ENCODE data around the gene ZNF277. TPM values are rescaled to one million over a fixed set of nuclear protein-coding genes. Genes with fewer than 3 reads are reported as not detected.

ZNF277 gene
- total and polyA plus RNA-seq, 2 experiments from 2014 or later: 10.0 to 34.6 TPM

- DNase-seq (ENCODE audit: low spot score): no peak
- WGBS (ENCODE audit: low lambda C conversion rate, missing lambda C conversion rate): 79% methylated on average over 1 of the region's 1 CpG
- TF ChIP-seq, protein P1, sequence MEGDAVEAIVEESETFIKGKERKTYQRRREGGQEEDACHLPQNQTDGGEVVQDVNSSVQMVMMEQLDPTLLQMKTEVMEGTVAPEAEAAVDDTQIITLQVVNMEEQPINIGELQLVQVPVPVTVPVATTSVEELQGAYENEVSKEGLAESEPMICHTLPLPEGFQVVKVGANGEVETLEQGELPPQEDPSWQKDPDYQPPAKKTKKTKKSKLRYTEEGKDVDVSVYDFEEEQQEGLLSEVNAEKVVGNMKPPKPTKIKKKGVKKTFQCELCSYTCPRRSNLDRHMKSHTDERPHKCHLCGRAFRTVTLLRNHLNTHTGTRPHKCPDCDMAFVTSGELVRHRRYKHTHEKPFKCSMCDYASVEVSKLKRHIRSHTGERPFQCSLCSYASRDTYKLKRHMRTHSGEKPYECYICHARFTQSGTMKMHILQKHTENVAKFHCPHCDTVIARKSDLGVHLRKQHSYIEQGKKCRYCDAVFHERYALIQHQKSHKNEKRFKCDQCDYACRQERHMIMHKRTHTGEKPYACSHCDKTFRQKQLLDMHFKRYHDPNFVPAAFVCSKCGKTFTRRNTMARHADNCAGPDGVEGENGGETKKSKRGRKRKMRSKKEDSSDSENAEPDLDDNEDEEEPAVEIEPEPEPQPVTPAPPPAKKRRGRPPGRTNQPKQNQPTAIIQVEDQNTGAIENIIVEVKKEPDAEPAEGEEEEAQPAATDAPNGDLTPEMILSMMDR (IDR thresholded peaks at IDR 0.05; ENCODE audit: poor library complexity): no peak
- TF ChIP-seq EZH2phosphoT487 (IDR thresholded peaks at IDR 0.05; ENCODE audit: low read depth, severe bottlenecking, unreplicated experiment) (no peak), EZH2 (IDR thresholded peaks at IDR 0.05; ENCODE audit: borderline replicate concordance) (no peak)
These were observed 47.7 kb downstream of the ZNF277 start for GRCh38 chr7:112254156-112254555.

GRCh38 chr7:112254709-112255387 lies 48.4 kb downstream of the ZNF277 start:
- Histone ChIP-seq H3K4me1 (ENCODE audit: insufficient read depth) (no peaks in the 10 kb centered on the region), H3K36me3 (replicated peaks; ENCODE audit: insufficient read depth, low read depth) (no peaks in the 10 kb centered on the region)
- 86% methylated on average over 6 of the region's 6 CpGs for WGBS (ENCODE audit: low lambda C conversion rate, missing lambda C conversion rate)

More at GRCh38 chr7:112254156-112254555, 47.7 kb downstream of the ZNF277 start:
- no peak overlapping the region for H2AFZ ChIP-seq
- H4K20me1 ChIP-seq (ENCODE audit: insufficient read depth, poor library complexity, severe bottlenecking): no peaks in the 10 kb centered on the region
- no peaks in the 10 kb centered on the region for H3K27me3 ChIP-seq
- no peak overlapping the region for H3K4me3 ChIP-seq
- H3K9me2 ChIP-seq (replicated peaks; ENCODE audit: insufficient read depth): no peaks in the 10 kb centered on the region
- no peaks in the 10 kb centered on the region for H3K4me1 ChIP-seq (ENCODE audit: insufficient read depth)
- no peak overlapping the region for H3K4me2 ChIP-seq
- H3K27ac ChIP-seq: no peak overlapping the region
- peaks cover 26% of the 10 kb centered on the region for H3K79me2 ChIP-seq
- no peaks in the 10 kb centered on the region for H3K9me3 ChIP-seq (ENCODE audit: low read depth)
- no peaks in the 10 kb centered on the region for H3K36me3 ChIP-seq (replicated peaks; ENCODE audit: insufficient read depth, low read depth)

DNA sequence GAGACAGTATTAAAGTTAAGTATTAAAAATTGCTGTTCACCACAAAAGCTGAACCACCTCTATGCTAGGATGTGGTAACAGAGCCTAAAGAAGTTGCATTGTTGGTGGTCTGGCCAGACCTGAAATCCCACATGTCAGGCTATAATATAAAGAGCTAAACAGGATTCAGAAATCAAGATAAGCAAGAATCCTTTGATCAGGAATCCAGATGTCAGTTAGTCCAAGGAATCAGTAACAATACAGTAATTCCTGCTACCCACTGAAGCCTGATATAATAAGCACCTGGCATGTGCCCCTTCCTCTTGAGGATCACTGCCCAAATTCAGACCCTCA lies 48.9 kb downstream of the ZNF277 start:
- Histone ChIP-seq H3K27me3 (no peaks in the 10 kb centered on the region), H3K9me2 (replicated peaks; ENCODE audit: insufficient read depth) (no peaks in the 10 kb centered on the region), H3K36me3 (replicated peaks; ENCODE audit: insufficient read depth, low read depth) (no peaks in the 10 kb centered on the region), H3K27ac (no peak overlapping the region), H3K4me3 (no peak overlapping the region), H3K9me3 (ENCODE audit: low read depth) (no peaks in the 10 kb centered on the region), H3K4me2 (no peak overlapping the region), H3K4me1 (ENCODE audit: insufficient read depth) (no peaks in the 10 kb centered on the region), H2AFZ (no peak overlapping the region), H4K20me1 (ENCODE audit: insufficient read depth, poor library complexity, severe bottlenecking) (no peaks in the 10 kb centered on the region), H3K79me2 (peaks cover 29% of the 10 kb centered on the region)
- TF ChIP-seq EZH2phosphoT487 (IDR thresholded peaks at IDR 0.05; ENCODE audit: low read depth, severe bottlenecking, unreplicated experiment) (no peak), EZH2 (IDR thresholded peaks at IDR 0.05; ENCODE audit: borderline replicate concordance) (no peak)
- TF ChIP-seq, protein P1 (IDR thresholded peaks at IDR 0.05; ENCODE audit: poor library complexity): no peak
- no peak for DNase-seq (ENCODE audit: low spot score)

More at GRCh38 chr7:112254709-112255387, 48.4 kb downstream of the ZNF277 start:
- Histone ChIP-seq H4K20me1 (ENCODE audit: insufficient read depth, poor library complexity, severe bottlenecking) (no peaks in the 10 kb centered on the region), H3K9me2 (replicated peaks; ENCODE audit: insufficient read depth) (no peaks in the 10 kb centered on the region), H2AFZ (no peak overlapping the region), H3K4me2 (no peak overlapping the region), H3K27ac (no peak overlapping the region), H3K9me3 (ENCODE audit: low read depth) (no peaks in the 10 kb centered on the region), H3K79me2 (peaks cover 29% of the 10 kb centered on the region), H3K4me3 (no peak overlapping the region), H3K27me3 (no peaks in the 10 kb centered on the region)
- TF ChIP-seq EZH2phosphoT487 (IDR thresholded peaks at IDR 0.05; ENCODE audit: low read depth, severe bottlenecking, unreplicated experiment): no peak
- TF ChIP-seq EZH2 (IDR thresholded peaks at IDR 0.05; ENCODE audit: borderline replicate concordance): no peak
- TF ChIP-seq, protein P1 (IDR thresholded peaks at IDR 0.05; ENCODE audit: poor library complexity): no peak
- no peak for DNase-seq (ENCODE audit: low spot score)

Data from hepatocyte (in vitro differentiated cells).